HG02588 (cell line): ENCODE data around the gene TMA7B.

Experiments used
- ATAC-seq: cut with Tn5 transposase; IDR thresholded peaks from one replicate; pipeline ENCODE4 v1.9.1; 2021; ENCODE audit warnings: mild to moderate bottlenecking, moderate library complexity; ENCODE audit not compliant: unreplicated experiment

Gene TMA7B

DNA sequence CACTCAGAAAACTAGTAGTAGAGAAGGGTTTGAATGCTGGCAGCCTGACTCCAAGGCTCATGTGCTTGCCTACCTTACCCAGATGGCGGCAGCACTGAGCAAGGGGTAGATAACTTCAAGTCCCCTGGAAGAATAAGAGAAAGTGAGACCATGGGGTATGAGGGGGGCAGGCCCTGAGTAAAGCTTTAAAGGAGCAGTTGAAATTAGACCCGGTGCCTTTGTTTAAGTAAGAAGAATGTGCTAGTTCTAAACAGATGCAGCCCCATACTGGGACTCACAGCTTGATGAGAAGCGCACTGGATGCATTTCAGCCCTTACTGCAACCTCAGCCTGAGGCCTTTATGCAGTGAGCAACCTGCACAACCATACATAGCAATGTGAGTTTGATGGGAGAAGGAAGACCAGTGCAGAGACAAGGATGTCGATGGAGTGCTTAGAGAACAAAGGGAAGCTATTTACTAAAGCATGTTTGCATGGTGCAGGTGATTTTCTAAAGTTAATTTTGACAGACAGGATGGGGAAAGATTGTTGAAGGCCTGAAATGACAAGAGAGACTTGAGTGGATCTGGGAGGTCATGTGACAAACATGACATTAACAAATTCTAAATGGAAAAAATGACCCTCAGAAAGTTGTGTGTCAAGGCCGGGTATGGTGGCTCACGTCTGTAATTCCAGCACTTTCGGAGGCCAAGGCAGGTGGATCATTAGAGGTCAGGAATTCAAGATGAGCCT lies 27.1 kb upstream of the TMA7B start:
- ATAC-seq, result no peak

DNA sequence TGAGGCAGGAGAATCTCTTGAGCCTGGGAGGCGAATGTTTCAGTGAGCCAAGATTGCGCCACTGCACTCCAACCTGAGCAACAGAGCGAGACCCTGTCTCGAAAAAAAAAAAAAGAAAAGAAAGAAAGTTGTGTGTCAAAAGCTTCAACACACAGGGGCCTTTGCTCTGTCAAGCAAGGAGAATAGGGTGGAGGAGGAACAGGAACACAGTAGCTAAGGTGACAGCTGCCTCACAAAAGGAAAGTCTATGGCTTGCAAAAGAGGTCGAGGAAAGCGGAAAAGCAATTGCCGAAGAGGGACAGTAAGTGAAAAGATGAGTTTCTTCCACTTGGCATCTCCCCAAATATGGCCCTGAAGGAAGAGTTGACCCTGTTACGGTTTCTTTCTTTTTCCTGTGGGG lies 26.5 kb upstream of the TMA7B start:
- ATAC-seq, result no peak

DNA sequence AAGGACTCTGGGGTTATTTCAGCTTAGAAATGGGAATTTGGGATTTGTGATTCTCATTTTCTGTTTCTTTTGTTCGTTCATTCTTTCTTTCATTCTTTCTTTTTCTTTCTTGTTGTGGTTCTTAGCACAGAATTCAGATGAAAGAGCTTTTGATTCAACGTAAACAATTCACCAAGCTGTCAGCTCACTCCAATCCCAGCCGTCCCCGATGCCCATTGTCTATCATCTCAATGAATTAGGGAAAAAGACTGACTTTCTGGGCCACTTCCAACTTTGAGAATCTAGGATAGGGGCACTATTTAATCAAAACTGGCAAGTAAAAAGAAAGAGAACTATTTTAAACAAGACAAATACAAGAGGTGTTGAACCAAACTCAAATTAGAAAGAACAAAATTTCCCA lies 25.1 kb upstream of the TMA7B start:
- ATAC-seq, result no peak

DNA sequence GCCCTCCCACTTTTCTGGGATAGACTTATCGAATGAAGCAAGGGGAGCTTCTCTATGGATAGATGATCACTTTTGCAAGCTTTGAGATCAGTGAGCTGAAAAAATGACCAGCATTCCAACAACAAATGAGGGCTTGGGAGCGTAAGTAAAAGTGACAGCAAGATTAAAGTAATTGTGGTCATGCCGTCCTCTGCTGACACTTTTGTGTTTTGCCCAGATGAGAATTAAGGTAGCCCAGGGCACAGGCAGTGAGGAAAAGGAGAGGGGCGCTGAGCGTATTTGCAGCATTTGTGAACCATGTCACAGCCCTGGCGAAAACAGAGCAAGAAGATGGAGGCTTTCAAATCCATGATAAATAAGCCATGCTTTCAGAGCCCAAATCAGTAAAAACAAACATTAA lies 24.6 kb upstream of the TMA7B start:
- ATAC-seq, result no peak

DNA sequence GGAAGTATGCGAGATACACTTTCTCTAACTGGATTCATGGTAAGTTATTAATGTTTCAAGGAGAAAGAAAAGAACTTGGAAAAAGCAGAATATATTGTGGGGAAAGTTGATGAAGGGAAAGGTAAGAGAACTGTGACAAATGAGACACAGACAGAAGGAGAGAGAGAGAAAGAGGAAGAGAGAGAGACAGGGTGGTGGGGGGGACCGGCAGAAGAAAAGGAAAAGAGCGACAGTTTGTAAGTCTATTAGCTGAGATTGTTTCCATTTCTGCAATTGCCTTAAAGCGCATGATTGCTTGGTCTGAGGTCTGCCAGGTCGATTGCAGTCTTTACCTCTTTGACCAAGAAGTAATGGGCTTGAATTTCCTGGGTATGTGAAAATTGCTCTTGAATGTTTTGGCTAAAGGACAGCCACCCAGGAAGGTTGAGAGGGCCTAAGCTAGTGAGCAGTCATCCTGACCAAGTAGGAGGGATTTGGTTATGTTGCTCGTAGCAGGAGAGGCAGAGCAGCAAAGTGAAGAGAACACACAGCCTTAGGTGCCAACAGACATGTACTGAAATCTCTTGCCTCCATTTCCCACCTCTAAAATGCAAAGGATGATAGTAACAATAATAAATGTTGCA lies 23.6 kb upstream of the TMA7B start:
- ATAC-seq, result no peak

DNA sequence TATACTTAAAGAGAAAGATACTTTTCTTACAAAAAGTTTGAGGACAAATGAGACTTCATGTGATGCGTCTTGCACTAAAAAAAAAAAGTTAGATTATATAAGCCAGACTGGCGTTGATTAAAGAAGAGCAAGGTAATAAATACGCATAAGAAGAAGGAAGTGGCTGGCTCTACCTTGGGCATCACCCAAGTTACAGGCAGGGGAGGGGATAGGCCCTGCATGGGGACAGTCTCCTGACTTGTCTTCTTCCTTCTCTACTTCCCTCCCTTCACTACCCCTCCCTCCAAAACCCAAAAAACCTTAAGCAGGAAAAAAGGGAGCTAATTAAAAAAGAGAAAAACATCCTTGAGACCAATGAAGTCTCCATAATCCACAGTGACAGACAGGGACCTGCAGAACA lies 22.3 kb upstream of the TMA7B start:
- ATAC-seq, result no peak

DNA sequence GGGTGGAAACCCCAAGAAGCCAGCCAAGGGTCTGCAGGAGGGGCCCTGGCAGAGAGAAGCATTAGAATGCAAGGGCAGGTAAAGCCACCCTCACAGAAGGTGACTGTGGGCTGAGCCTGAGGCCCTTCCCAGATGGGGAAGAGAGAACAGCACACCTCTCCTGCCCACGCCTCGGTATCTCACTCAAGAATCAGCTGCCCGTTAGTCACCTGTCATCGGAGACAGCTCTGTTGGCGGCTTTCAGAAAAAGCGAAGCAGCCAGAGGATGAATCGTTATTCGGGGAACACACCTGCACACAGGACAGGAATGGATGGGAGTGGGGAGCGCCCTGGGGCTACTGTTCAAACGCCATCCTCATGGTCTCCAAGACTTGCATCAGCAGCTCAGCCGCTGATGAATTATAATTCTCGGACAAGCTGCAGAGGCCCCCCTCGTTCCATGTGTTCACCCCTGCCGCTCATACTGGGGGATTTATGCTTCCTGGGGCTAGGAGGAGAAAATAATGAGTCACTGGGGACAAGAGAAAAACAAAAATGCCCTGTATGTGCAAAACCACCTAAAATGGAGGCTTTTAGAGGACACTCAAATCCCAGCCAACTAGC lies 21.6 kb upstream of the TMA7B start:
- no peak for ATAC-seq

DNA sequence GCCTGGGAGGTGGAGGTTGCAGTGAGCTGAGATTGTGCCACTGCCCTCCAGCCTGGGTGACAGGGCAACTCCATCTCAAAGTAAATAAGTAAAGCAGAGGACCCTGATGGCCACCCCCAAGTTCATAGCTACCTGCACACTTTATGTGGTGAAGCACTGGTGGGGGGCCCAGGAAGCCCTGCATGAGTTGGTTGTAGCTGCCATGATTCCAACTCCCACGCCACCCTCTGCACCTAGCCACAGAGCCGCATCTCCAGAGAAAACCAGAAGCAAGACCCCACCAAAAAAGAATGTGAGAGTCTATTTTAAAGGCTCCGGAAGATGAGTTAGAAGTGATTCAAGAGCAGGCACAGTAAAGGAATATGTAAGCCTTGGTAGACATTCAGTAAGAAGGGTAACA lies 20.4 kb upstream of the TMA7B start:
- ATAC-seq, result no peak

DNA sequence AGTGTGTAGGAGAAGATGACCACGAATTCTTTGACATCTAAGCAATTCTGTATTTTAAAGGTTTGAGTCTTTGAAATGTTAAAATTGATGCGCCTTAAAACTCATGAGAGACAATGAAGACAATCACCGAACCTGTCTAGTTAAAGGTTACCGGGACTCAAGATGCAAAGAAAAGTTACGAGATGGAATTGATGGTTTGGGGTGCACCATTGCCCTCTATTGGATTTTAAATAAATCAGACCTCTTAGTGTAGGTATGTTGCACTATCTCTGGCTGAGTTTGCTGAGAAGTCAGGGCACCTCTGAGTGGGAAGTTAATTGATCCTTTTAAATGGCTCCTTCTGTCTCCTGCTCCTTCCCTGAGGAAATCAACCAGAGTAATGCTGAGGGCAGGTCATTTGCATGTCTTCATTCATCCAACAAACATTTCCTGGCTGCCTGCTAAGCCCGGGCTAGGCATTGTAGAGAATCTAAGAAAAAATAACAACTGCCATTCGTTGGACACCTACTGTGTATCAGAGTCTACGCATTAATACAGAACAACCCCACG lies 19.4 kb upstream of the TMA7B start:
- ATAC-seq, result no peak

DNA sequence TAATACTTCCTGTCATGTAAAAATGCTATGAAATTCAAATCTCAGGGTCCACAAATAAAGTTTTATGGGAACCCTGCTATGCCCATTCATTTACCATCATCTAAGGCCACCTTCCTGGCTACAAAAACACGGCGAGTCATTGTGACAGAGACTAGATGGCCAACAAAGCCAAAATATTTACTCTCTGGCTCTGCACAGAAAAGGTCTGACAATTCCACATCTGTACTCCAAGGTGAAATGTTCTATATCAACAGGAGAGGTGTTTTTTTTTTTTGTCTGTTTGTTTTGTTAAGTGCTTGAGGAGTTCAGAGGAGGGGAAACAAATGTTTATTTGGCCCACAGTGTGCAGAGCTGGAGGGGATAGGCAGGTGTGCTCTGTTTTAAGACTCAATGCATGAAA lies 18.6 kb upstream of the TMA7B start:
- no peak for ATAC-seq

DNA sequence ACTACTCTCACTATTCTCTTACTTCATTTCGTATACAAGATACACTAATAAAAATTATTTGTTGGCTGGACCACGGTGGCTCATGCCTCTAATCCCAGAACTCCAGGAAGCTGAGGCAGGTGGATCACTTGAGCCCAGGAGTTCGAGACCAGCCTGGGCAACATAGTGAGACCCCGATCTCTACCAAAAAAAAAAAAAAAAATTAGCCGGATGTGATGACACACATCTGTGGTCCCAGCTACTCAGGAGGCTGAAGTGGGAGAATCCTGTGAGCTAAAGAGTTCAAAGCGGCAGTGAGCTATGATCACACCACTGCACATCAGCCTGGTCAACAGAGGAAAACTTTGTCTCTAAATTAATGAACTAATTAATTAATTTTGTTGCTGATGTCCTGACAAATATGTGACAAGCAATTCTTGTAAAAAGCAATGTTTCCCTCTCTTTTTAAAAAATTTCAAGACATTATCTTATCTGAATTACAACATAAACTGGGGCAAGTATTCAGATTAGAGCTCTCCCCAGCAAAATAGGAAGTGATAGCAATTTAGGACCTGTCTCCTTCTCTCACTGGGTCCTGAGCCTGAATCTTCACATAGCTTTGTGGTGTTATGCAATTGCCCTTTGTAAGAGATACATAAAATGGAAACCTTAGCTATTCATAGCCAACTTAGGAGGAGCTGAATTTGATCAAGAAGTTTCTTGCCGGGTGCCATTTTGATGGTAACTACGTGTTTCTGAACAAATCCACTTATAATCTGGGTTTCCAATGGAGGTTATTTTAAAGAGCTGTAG lies 17.6 kb upstream of the TMA7B start:
- no peak for ATAC-seq

DNA sequence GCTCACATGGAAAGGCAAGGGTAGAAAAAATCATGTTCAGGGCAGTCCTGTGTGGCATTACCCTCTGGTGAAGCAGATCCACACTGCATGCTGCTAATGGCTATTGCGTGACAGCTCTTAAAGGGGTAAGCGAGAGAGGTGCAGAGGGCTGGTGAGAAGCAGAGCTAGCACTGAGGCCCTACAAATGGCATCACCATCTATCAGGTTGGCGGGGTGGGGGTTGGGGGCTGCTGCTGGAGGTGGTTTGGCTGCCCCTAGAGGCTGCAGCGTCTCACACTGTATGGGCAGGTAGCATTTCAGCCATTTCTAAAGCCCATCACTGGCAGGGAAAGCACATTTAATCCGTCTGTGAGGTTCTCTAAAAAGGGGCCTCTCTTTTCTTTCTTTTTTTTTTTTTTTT lies 16.9 kb upstream of the TMA7B start:
- no peak for ATAC-seq

DNA sequence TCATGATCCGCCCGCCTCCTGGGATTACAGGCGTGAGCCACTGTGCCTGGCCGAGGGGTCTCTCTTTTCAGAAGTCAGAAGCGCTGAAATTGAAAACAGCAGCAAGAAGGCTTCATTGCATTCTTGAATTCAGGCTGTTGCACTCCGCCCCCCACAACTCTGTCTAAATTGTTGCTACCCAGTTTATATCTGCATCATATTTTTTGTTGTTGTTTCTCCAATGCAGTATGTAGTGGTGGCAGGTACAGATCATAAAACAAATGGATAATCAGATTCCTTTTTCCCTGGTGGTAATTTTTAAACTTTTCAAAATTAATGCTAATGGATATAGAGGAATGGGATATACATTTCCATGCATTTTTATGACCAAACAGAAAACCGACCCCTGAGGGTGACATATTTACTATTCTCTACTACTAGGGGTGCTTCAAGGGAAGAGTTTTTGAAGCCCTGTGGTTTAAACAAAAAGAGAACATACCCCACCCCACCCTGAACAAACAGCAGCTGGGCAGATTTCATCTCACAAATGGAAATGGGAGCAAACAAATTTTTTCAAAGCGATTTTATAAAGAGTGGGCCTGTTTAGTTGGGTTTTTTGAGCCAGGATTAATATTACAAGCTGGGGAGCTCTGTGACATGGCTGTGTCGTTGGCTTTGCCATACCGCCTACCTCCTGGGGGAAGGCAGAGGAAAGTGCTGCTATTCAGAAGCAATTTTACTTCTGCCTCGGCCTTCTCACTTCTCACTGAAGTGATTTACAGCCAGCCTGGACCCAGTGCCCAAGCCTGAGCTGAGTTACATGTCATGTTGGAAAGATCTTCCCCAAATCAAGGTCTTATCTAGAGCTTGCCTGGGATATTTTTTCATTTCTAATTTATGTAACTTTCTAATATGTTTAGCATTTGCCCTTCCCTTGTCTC lies 16.0 kb upstream of the TMA7B start:
- ATAC-seq, result no peak

DNA sequence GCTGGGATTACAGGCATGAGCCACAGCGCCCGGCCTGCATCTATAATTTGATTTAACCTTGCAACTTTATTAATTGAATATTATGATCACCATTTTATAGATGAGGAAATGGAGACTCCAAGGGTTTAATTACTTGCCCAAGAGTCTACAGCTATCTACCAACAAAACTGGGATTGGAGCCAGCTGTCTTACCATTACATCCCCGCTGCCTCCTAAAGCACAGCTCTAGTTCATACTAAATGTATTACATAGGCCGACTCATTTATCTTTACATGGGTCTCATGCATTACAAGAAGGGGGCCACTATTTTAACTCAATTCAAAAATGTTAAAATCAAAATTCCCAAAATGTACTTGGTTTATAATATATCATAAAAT lies 14.1 kb upstream of the TMA7B start:
- no peak for ATAC-seq

DNA sequence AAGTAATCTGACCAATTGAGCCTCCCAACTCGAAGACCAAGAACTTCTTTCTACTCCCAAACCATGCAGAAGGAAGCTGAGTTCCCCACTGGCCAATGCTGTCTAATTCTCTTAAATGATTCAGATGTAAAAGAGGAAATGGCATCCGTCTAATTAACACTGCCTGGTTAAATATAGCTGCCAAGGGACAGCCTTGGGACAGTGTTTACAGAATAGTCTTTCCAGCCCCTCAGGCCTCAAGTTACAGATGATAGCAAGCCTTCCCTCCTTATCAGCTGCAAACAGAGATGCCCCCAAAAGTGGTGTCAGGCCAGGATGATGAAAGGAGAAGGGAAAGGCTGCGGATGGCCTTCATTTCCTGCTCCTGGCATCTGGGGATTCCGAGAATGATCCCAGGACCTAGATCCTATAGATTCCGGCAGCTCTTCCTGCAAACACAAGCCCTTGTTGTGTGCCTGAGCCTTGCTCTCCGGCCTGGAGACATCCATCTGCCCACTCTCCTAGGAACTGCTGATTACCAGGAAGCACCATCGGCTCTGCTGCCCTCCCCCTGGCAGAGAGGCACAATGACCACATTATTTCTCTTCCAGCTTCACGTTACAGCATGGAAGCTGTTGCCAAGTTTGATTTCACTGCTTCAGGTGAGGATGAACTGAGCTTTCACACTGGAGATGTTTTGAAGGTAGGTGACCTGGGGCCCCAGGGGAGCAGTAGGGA lies 13.5 kb upstream of the TMA7B start:
- no peak for ATAC-seq

DNA sequence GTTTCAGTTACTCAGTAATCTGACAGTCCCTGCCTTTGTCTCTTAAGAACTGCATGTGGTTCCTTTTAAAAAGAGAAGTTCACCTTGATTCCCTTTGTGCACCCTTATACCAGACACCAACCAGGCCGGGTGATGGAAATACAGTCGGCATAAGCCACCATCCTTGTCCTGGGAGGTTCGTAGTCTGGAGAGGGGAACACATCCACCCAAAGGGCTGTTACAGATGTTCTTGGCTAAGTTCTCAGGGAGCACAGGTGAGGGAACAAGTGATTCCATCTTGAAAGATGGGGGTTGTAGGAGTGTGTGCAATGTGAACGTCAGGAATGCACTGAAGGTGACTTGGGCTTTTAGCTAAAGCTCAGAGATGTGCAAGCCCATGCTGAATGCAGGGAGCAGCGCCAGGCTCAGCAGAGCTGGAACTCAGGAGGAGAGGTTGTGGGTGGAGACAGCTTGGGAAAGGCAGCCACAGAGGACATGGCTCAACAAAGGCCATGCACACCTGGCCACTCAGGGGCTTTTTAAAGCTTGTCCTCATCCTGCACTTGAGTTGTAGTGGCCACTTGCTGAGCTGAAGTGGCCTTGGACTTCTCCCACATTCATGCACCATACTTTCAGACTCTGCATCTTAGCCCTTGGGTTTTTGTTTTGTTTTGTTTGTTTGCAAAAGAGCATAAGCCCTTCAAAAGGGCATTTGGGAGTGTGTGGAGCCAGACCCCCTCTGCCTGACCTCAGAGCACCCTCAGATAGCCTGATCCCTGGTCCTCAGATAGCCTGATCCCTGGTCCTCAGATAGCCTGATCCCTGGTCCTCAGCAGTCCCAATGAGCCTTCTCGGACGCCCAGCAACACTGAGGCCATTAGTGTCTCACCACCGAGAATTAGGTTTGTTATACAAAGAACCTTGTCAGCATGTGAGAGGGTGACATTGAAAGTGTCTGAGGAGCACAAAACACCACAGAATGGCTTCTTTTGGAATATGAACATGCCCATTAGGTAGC lies 12.7 kb upstream of the TMA7B start:
- no peak for ATAC-seq

DNA sequence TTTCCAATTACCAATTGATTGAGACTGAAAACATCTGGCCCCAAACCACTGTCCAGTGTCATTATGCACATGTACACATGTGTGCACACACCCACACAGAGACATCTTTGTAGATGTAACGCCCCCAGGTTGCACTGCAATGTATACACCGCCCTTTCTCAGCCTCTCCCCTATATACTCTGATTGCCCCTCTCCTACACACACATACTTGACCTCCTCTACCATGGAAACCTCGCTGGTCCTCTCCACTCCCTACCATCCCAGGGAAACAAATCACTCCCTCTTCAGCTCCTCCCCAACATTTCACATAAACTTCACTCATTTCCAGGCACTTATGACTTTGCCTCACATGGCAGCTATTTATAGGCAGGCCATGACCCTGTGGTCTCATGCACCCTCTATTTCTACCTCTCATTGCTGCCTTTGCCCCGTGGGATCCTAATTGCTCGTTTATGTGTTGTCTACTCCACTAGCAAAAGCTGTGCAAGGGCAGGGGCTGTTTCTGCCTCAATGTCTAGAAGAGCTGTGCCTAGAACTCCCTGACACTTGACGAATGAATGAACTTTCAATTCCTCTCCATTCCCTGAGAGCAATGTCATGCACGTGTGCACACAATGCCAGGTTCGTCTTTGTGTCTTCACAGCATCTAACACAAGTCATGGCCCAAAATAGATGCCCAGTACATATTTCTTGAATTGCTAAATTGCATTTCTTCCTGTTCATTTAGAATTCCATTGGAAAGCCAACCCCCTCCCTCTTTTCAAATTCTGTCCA lies 10.0 kb upstream of the TMA7B start:
- no peak for ATAC-seq
